Thyroid gland (tissue), 4 donors: ENCODE measurements around the gene TMEM202.

Experiments used
- POLR2A ChIP-seq, 2 donors: fragments of 450-650 bp; IDR thresholded peaks; one replicate each; pipeline ENCODE4 v1.6.1; 2017; ENCODE audit warnings: antibody characterized with exemption in 2 of 2, mild to moderate bottlenecking in 2 of 2, moderate library complexity in 1 of 2
- TF ChIP-seq, protein P1 (sequence below), 6 experiments: fragments of 200-600 bp in 3 of 6; fragments of 450-650 bp in 3 of 6; sonication (generic) in 3 of 6; IDR thresholded peaks; one replicate each; pipeline ENCODE4 v1.5.1; 2016 to 2019; ENCODE audit warnings: antibody characterized with exemption in 6 of 6, mild to moderate bottlenecking in 2 of 6, inconsistent platforms in 1 of 6, moderate library complexity in 1 of 6

DNA sequence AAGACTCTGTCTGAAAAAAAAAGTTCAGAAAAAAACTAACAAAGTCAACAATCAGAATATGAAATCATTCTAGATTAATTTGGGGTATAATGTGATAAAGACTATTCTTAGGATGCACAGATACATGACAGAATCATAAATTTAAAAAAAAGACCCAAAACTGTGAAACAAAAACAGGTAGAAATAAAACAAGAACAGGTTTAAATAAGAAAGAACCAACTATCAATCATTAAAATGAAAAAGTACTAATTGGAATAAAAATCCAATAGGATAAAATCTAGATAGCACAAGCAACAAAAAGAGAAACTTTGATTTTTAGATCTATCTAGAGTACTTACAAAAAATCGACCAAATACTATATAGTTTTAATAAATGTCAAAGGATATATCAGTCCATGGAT lies 13.4 kb downstream of the TMEM202 start:
- no peak for TF ChIP-seq POLR2A (IDR thresholded peaks at IDR 0.05)
- TF ChIP-seq, protein P1, sequence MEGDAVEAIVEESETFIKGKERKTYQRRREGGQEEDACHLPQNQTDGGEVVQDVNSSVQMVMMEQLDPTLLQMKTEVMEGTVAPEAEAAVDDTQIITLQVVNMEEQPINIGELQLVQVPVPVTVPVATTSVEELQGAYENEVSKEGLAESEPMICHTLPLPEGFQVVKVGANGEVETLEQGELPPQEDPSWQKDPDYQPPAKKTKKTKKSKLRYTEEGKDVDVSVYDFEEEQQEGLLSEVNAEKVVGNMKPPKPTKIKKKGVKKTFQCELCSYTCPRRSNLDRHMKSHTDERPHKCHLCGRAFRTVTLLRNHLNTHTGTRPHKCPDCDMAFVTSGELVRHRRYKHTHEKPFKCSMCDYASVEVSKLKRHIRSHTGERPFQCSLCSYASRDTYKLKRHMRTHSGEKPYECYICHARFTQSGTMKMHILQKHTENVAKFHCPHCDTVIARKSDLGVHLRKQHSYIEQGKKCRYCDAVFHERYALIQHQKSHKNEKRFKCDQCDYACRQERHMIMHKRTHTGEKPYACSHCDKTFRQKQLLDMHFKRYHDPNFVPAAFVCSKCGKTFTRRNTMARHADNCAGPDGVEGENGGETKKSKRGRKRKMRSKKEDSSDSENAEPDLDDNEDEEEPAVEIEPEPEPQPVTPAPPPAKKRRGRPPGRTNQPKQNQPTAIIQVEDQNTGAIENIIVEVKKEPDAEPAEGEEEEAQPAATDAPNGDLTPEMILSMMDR (IDR thresholded peaks at IDR 0.05), result no peak
